DND-41 (cell line): ENCODE results near the gene SPRY4.

ENCODE experiments used
- CTCF ChIP-seq: IDR thresholded peaks from 2 replicates; pipeline ENCODE4 v1.5.1; 2012; ENCODE audit warnings: borderline replicate concordance, low read length, moderate library complexity, mild to moderate bottlenecking; ENCODE audit not compliant: poor library complexity, severe bottlenecking; ENCODE audit errors: extremely low read depth
- EZH2 ChIP-seq: IDR thresholded peaks from 3 replicates; pipeline ENCODE4 v1.6.1; 2012; ENCODE audit warnings: borderline replicate concordance, low read depth, mild to moderate bottlenecking, moderate library complexity, low read length, inconsistent platforms; ENCODE audit not compliant: severe bottlenecking

GRCh38 chr5:142303565-142303964 lies 21.3 kb downstream of the SPRY4 start:
- TF ChIP-seq CTCF: no peak
- no peak for TF ChIP-seq EZH2
